ENCODE results near the gene PPP1R12C. TPM values are rescaled to one million over a fixed set of nuclear protein-coding genes. Genes with fewer than 3 reads are reported as not detected.
A peak's percentile ranks its signal among the peaks of the same experiment; 100 is the strongest.

The PPP1R12C gene
- total RNA-seq, 6 experiments from 2014 or later = 82.7 to 96.0 (median 91.9) TPM

DNA sequence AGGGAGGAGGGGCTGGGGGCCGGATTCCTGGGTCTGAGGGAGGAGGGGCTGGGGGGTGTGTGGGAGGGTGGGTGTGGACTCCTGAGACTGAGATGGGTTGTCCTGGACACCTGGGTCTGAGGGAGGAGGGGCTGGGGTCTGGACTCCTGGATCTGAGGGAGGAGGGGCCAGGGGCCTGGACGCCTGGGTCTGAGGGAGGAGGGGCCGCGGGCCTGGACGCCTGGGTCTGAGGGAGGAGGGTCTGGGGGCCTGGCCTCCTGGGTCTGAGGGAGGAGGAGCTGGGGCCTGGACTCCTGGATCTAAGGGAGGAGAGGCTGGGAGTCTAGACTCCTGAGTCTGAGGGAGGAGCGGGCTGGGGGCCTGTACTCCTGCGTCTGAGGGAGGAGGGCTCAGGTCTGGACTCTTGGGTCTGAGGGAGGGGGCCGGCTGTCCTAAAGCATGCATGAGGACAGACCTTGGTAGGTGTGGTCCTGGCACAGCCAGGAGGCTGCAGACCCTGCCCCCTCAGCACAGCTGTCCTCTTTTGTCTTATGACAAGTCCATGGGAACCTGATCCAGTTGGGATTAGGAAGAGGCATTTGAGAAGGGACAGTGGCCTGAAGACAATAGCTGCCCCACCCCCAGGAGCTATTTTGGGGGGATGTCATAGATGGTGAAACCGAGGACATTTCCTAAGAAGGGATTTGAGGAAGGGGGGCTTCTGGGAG lies 30.3 kb upstream of the PPP1R12C start:
- Mint-ChIP-seq H3K4me1 (ENCODE audit: low read depth) (peaks cover 7% of the 10 kb centered on the region; the same call in 1 of the 2 replicates), H3K27ac (no peak overlapping the region), H3K4me3 (no peak overlapping the region), H3K9me3 (no peaks in the 10 kb centered on the region), H3K27me3 (ENCODE audit: insufficient read depth) (peaks cover 30% of the 10 kb centered on the region), H3K36me3 (ENCODE audit: low read depth) (no peaks in the 10 kb centered on the region)
- DNase-seq = no peak
- TF ChIP-seq CTCF (IDR thresholded peaks at IDR 0.05) = no peak

DNA sequence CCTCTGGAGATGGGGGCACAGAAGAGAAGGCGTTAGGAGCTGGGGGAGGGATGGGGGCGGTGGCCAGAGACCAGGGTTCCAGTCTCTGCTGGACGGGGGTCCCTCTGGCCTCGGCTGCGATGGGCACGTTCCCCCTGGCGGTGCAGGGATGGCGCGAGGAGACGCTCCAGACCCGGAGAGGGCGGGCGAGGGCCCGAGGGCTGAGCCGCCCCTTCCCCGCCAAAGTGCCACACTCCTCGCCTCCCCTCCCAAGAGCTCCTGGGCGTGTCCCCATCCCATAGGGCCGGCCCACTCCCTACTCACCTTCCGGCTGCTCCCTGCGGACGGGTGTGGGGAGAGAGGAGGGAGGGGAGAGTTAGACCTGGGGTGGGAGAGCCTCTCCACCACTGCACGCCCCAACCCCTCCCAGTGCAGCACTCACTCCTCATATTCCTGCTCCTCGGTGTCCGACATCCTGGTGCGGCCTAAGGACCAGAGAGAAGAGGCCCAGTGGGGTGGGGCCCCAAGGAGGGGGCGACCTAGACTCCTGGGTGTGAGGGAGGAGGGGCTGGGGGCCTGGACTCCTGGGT lies 29.4 kb upstream of the PPP1R12C start:
- peaks cover 7% of the 10 kb centered on the region; the same call in 1 of the 2 replicates for H3K4me1 Mint-ChIP-seq (ENCODE audit: low read depth)
- no peak for TF ChIP-seq CTCF (IDR thresholded peaks at IDR 0.05)
- H3K4me3 Mint-ChIP-seq = no peak overlapping the region
- H3K27ac Mint-ChIP-seq = no peak overlapping the region
- DNase-seq = no peak
- H3K36me3 Mint-ChIP-seq (ENCODE audit: low read depth) = no peaks in the 10 kb centered on the region
- no peaks in the 10 kb centered on the region for H3K9me3 Mint-ChIP-seq
- H3K27me3 Mint-ChIP-seq (ENCODE audit: insufficient read depth) = peaks cover 30% of the 10 kb centered on the region

- TF ChIP-seq CTCF (IDR thresholded peaks at IDR 0.05) = peak; percentile 71
- no peak for DNase-seq
- no peak overlapping the region for H3K27ac Mint-ChIP-seq
- H3K9me3 Mint-ChIP-seq = no peaks in the 10 kb centered on the region
- H3K36me3 Mint-ChIP-seq (ENCODE audit: low read depth) = no peaks in the 10 kb centered on the region
- H3K4me1 Mint-ChIP-seq (ENCODE audit: low read depth) = peaks cover 9% of the 10 kb centered on the region
- no peak overlapping the region for H3K4me3 Mint-ChIP-seq
- peaks cover 30% of the 10 kb centered on the region for H3K27me3 Mint-ChIP-seq (ENCODE audit: insufficient read depth)
Observed at GRCh38 chr19:55146078-55146704, 28.8 kb upstream of the PPP1R12C start.

DNA sequence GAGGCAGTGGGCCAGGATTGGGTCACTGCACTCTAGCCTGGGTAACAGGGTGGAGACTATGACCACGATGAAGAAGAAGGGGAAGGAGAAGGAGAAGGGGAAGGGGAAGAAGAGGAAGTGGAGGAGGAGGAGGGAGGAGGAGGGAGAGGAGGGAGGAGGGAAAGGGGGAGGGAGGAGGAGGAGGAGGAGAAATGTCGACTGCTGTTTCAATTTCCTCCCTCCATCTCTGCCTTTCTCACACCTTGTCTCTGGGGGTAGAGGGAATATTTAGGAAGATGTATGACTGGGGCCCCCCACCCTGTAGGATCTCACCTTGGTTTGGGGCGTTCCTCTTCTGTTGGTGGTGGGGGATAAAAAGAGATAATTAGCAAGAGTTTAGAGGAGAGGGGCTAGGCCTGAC lies 27.8 kb upstream of the PPP1R12C start:
- Mint-ChIP-seq H3K4me3 (no peak overlapping the region), H3K27me3 (ENCODE audit: insufficient read depth) (peaks cover 27% of the 10 kb centered on the region), H3K27ac (no peak overlapping the region), H3K9me3 (no peaks in the 10 kb centered on the region), H3K4me1 (ENCODE audit: low read depth) (peaks cover 12% of the 10 kb centered on the region), H3K36me3 (ENCODE audit: low read depth) (no peaks in the 10 kb centered on the region)
- TF ChIP-seq CTCF (IDR thresholded peaks at IDR 0.05) = no peak
- no peak for DNase-seq

DNA sequence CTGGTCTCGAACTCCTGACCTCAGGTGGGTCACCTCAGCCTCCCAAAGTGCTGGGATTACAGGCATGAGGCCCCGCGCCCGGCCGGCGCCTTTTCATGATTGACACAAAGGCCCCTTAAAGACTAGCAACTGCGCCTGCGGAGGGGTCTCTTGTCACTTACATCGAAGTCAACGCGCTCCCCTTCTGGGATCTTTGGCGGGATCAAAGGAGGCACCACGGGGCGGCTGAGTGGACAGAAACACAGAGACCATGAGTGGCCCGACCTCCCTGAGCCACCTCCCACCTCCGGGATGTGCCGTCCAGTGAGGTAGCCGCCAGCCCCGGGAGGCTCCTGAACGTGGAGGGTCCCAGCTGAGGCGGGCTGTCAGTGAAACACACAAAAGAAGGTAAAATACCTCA lies 24.3 kb upstream of the PPP1R12C start:
- Mint-ChIP-seq H3K4me3 (no peak overlapping the region), H3K9me3 (no peaks in the 10 kb centered on the region), H3K27me3 (ENCODE audit: insufficient read depth) (peaks cover 9% of the 10 kb centered on the region), H3K27ac (no peak overlapping the region), H3K4me1 (ENCODE audit: low read depth) (peaks cover 5% of the 10 kb centered on the region), H3K36me3 (ENCODE audit: low read depth) (no peaks in the 10 kb centered on the region)
- DNase-seq = no peak
- TF ChIP-seq CTCF (IDR thresholded peaks at IDR 0.05) = no peak
